Activated T-cell treated with anti-CD3 and anti-CD28 coated beads, Interleukin-2, amount 50 U/mL, for 48 hours (primary cell): ENCODE measurements around the gene OR2A7.
"Not testable (repeated sequence)": the region's sequence is repeated elsewhere in the genome, so short reads cannot be mapped to it uniquely, and the experiment has no call there.

Experiments
- DNase-seq, 2 experiments: peaks; one replicate each; pipeline ENCODE4 v3.0.0-alpha.2; 2020

Gene OR2A7, protein sequence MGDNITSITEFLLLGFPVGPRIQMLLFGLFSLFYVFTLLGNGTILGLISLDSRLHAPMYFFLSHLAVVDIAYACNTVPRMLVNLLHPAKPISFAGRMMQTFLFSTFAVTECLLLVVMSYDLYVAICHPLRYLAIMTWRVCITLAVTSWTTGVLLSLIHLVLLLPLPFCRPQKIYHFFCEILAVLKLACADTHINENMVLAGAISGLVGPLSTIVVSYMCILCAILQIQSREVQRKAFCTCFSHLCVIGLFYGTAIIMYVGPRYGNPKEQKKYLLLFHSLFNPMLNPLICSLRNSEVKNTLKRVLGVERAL

GRCh38 chr7:144264692-144265091 is at the start of gene OR2A7:
Gene OR2A7, minus strand, starts transcription at chr7:144264792. Its CDS starts 5,164 bp downstream, at chr7:144259628.
- not testable (repeated sequence) for DNase-seq

DNA sequence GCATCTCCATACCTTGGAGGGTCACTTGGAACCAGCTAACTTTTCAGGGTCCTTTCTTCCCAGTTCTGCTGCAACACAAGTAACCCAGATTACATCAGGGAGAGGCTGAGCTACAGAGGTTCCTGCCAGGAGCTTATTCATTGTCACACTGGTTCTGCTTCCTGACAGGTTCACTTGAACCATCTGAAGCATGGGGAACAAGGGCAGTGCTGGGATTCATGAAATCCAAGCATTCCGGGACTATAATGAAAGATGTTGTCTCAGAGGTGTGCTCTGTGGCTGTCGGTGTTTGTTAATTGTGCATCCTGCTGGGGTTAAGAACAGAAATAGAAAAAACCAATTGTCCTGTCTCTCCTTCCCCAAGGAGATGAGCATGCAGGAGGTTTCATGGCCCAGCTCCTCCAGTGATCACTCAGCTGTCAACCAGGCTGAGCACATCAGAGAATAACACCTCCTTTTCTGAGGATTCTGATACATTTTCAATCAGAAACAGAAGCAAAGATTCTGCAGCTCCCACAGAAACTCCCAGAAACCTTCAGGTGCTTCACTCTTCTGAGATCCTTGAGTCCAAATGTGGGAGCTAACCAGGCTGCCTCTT is 47.4 kb upstream of the OR2A7 start, which contains the start of gene OR2A1:
TSS of gene OR2A1 (plus strand) at position 548 of the 598 bp plus-strand sequence. CDS start 5,706 bp downstream, outside the sequence.
- not testable (repeated sequence) for DNase-seq

- not testable (repeated sequence) for DNase-seq
These were observed 46.6 kb upstream of the OR2A7 start for GRCh38 chr7:144311218-144311617.

DNA sequence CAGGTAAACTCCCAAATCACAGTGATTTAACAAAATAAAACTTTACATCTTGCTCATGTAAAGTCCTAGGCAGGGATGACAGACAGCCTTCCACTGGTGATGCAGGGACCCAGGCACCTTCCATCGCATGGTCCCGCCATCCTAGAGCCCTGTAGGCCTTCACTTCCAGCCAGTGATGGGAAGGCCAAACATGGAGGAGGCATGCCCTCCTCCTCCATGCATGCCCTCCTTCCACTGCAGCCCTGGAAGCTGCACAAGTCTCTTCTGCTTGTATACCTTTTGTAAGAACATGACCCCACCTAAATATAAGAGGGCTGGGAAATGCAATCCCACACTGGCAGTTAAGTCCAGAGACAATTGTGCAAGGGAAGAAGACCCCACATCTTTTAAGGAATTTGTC is 45.1 kb upstream of the OR2A7 start:
- not testable (repeated sequence) for DNase-seq

- DNase-seq: not testable (repeated sequence)
These were observed 40.6 kb upstream of the OR2A7 start for GRCh38 chr7:144305156-144305555.

DNA sequence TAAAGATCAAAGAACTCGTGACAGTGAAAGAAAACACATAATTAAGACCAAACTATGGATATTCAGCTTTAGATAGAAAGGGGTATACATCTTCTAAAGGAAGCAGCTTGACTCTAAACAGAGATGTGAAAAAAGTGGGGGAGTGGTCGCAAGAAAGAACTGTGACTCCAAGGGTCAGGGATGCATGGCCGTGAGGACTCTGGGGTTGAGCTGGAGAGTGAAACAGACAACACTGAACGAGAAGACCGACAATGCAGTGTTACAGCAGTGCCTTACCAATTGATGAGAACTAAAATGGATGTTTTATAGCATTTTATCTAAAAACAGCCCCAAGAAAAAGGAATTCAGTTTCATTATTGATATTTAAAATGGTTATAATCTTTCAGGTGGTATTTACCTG is 39.0 kb upstream of the OR2A7 start:
- DNase-seq: not testable (repeated sequence)

DNA sequence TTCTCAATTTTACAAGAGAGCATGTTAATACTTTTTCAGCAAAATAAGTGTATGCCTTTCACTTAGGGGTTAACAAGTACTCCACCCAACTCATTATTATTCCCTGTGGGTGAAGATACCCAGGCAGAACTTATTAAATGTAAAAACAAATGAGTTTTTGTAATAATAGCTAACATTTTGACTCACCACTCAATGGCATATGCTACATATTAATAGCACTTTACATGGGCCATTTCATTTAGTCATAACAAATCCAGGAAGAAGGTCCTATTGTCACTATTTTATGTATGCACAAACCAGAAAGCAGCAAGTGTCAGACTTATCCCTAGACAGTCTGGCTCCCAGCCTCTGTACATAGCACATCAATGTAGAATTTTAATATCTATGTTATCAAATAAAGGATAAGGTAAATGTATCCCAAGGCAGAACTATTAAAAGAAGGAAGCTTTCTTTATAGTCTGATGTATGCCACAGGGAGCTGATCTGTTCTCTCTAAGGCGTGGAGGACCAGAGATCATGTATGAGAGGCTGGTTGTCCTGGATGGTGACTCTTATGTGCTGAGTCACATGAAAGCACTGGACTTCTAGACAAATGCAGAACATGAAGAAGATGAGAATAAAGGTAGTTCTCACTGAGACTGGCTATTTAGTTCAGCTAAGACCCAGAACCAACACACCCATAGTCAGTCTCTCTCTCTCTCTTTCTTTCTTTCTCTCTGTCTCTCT is 38.1 kb upstream of the OR2A7 start:
- not testable (repeated sequence) for DNase-seq

DNA sequence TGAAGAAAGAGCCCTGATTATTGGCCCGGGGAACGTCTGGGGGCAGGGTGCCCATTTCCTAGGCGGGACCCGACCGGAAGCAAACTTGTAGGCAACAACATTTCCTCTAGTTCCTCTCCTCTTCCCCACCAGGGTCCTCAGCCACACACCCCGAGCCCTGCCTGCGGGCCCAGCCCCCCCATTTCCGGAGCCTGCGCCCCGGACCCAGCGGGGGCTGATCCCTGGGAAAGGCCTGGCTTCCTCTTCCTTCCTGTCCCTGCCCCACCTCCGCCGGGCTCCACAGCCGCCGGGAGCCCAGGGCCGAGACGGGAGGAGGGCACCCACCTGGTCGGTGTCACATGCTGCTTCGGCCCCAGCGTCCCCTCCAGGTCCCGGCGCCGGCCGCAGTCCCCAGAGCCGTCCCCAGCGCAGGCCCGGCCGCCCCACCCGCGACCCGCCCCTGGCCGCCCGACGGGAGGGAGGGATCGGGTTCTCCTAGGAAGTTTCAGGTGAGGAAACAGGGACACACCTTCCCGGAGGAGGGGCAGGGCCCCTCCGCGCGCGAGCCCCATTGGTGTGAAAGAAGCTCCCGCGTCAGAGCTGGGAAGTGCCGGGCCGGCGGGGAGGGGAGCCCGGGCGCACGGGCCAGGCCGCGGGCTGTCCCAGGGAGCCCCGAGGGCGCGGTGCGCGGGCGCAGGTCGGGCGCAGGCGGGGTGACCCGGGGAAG is 29.4 kb upstream of the OR2A7 start:
- DNase-seq: not testable (repeated sequence)

- not testable (repeated sequence) for DNase-seq
These were observed 28.0 kb upstream of the OR2A7 start for GRCh38 chr7:144292384-144293161.

GRCh38 chr7:144291607-144292006 is 27.0 kb upstream of the OR2A7 start:
- DNase-seq: not testable (repeated sequence)

- not testable (repeated sequence) for DNase-seq
These were observed 22.7 kb upstream of the OR2A7 start for GRCh38 chr7:144287171-144287784.

- not testable (repeated sequence) for DNase-seq
These were observed 19.1 kb upstream of the OR2A7 start for GRCh38 chr7:144283716-144284115.

DNA sequence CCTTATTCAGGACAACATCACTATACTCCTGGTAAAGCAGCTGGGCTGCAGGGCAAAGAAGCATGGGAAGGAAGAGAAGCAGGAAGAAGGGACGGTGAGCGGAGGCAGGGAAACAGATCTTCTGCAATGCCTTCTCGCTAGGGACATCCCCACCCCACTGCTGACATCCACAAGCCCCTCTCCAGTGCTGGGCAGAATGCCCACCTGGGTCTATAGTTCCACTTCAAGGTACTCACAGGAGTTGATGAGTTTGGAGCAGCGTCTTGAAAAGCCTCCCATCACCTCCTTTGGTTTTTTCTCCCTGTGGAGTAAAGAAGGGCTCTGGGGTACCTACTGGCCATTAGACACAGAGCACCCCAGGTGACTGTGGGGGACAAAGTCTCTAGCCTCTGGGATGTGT is 17.9 kb upstream of the OR2A7 start:
- not testable (repeated sequence) for DNase-seq

DNA sequence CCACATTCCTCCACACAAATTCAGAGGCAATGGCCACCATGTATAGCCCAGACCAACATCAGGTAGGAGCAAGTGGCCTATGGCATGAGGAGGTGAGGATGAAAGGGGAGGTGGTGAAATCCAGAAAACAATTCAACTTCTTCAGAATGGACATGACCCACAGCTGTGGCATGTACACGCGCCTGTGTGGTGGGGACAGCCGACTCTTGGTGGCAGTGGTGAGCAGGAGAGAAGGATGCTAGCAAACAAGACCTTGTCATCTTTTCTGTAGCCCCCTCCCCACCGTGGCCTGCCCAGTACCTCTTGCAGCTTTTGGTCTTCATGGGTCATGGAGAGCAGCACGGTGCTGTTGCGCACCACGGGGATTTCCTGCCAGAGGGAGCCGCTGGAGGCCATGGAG is 17.4 kb upstream of the OR2A7 start:
- not testable (repeated sequence) for DNase-seq

DNA sequence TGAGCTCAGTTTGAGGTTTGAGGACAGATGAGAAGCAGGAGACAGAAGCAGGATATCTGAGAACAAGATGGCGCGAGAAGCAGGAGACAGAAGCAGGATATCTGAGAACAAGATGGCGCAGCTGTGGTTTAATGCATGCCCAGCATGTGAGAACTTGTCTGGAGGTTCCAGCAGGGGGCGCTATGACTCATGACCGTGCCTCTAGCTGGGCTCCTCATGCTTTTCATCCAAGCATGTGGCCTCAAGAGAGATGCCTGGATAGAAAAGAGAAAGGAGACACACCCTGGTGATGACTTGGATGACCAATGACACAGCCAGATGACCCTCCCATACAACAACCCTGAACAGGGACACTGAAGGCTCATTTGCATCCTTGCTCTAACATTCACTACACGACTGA is 15.4 kb upstream of the OR2A7 start:
- DNase-seq: not testable (repeated sequence)

DNA sequence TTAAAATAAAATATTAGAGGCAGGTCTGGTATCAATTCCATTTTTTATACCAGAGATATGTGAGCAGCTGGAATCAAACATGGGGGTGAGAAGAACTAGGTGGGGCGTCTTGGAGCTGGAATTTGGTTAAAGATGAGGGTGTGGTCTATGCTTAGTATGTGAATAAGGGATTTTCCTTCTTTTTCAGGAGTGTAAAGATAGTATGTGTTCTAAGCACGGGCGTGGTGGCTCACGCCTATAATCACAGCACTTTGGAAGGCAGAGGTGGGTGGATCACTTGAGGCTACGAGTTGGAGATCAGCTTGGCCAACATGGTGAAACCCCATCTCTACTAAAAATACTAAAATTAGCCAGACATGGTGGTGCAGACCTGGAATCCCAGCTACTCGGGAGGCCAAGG is 10.7 kb upstream of the OR2A7 start:
- not testable (repeated sequence) for DNase-seq

DNA sequence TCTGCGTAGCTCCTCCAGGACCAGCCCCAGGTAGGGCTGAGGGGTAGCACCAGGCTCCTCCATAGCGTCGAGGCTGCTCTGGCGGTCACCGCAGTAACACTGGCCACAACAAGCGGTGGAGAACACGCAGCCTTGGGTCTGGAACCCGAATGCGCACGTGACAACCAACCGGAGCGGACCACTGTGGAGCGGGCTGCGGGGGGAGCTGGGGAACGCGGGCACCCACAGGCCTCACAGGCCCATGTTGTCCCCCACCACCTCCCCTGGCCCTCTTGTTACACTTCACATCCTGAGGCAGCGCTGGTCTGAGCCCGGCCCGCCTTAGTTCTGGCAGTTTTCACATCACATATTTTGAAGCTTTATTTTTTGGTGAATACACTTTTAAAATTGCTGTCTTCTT is 4.6 kb upstream of the OR2A7 start, which contains the start of gene CTAGE8:
TSS of gene CTAGE8 (minus strand) at position 101 of the 400 bp plus-strand sequence. CDS start at position 63, 38 bp downstream.
- not testable (repeated sequence) for DNase-seq

- DNase-seq: not testable (repeated sequence)
These were observed 2.5 kb downstream of the OR2A7 start for GRCh38 chr7:144262128-144262527.

DNA sequence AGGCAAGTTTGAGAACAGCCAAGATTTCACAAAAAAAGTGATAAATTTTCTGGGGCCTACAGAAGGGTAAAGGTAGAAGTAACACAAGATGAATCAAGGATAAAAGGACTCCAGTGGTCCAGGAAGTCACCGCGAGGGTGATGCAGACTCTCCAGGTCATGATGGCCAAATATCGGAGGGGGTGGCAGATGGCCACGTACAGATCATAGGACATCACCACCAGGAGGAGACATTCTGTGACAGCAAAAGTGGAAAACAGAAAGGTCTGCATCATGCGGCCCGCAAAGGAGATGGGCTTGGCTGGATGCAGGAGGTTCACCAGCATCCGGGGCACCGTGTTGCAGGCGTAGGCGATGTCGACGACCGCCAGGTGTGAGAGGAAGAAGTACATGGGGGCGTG is 5.5 kb downstream of the OR2A7 start:
- DNase-seq: not testable (repeated sequence)

DNA sequence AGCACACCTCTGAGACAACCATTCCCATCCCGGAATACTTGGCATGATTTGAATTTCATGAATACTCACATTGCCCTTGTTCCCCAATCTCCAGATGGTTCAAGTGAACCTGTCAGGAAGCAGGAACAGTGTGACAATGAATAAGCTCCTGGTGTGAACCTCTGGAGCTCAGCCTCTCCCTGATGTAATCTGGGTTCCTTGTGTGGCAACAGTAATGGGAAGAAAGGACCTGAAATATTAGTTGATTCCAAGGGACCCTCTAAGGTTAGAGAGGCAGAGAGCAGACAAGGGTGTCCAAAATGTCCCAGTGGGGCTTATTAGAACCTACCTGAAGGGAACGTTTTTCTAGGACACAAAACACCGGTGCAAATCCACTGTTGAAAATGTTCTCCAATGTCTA is 8.5 kb downstream of the OR2A7 start:
- no peak for DNase-seq

DNA sequence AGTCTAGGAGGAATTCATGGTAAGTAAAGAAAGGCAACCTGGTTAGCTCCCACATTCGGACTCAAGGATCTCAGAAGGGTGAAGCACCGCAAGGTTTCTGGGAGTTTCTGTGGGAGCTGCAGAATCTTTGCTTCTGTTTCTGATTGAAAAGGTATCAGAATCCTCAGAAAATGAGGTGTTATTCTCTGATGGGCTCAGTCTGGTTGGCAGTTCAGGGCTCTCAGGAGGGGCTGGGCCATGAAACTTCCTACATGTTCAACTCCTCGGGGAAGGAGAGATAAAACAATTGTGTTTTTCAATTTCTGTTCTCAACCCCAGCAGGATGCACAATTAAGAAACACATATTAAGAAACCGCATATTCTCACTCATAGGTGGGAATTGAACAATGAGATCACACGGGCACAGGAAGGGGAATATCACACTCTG is 9.1 kb downstream of the OR2A7 start:
- DNase-seq: no peak
